ENCODE data around the gene CLCN2. TPM values are rescaled to one million over a fixed set of nuclear protein-coding genes. Genes with fewer than 3 reads are reported as not detected.
A peak's percentile ranks its signal among the peaks of the same experiment; 100 is the strongest.

CLCN2 gene
- total and polyA plus RNA-seq, 11 donors = 1.2 to 3.6 (median 2.0) TPM

GRCh38 chr3:184336547-184337398 lies 24.6 kb downstream of the CLCN2 start:
- no peaks in the 10 kb centered on the region for H3K27me3 ChIP-seq
- peaks cover 3 to 44% (median 40%) of the 10 kb centered on the region in 9 donors for H3K36me3 ChIP-seq
- no peaks in the 10 kb centered on the region for H3K9me3 ChIP-seq
- H3K27ac ChIP-seq = peak overlapping the region; percentile 75 to 100 (median 96)
- H3K4me3 ChIP-seq = peak overlapping the region; percentile 66 to 95 (median 86)
- DNase-seq (peak in 2 of 5 donors; percentile 34 to 58), ATAC-seq (peak; percentile 35 to 48 (median 46))
- peaks cover 11 to 57% (median 37%) of the 10 kb centered on the region in 12 donors for H3K4me1 ChIP-seq
- WGBS, 4 donors = 9 to 18% (median 16%) methylated on average over 15 to 17 of the region's 17 CpGs
- intact Hi-C loops (cut with DNase I) = loop anchor here in 4 of 10 donors (2.0 kb wide), 2 partner anchors 22 to 38 kb away; partner anchors contain the start of genes EIF4G1 (in 3 of the 4) and PSMD2 (in 1 of the 4)
- TF ChIP-seq, protein P1, sequence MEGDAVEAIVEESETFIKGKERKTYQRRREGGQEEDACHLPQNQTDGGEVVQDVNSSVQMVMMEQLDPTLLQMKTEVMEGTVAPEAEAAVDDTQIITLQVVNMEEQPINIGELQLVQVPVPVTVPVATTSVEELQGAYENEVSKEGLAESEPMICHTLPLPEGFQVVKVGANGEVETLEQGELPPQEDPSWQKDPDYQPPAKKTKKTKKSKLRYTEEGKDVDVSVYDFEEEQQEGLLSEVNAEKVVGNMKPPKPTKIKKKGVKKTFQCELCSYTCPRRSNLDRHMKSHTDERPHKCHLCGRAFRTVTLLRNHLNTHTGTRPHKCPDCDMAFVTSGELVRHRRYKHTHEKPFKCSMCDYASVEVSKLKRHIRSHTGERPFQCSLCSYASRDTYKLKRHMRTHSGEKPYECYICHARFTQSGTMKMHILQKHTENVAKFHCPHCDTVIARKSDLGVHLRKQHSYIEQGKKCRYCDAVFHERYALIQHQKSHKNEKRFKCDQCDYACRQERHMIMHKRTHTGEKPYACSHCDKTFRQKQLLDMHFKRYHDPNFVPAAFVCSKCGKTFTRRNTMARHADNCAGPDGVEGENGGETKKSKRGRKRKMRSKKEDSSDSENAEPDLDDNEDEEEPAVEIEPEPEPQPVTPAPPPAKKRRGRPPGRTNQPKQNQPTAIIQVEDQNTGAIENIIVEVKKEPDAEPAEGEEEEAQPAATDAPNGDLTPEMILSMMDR (IDR thresholded peaks at IDR 0.05) = no peak
- TF ChIP-seq POLR2A (IDR thresholded peaks at IDR 0.05) = no peak

- Histone ChIP-seq H3K9me3 (no peaks in the 10 kb centered on the region), H3K27ac (peak overlapping the region; percentile 75 to 100 (median 96)), H3K4me3 (peak overlapping the region; percentile 66 to 95 (median 86)), H3K36me3 (peaks cover 3 to 47% (median 45%) of the 10 kb centered on the region in 9 donors), H3K27me3 (no peaks in the 10 kb centered on the region), H3K4me1 (peaks cover 11 to 54% (median 37%) of the 10 kb centered on the region in 12 donors)
- DNase-seq (peak; percentile 87 to 93 (median 91)), ATAC-seq (peak; percentile 17 to 66 (median 64))
- intact Hi-C loops (cut with DNase I) = loop anchor here in 5 of 10 donors (2.0 kb wide), 3 partner anchors 15 to 37 kb away; partner anchors contain the start of genes EIF4G1 (in 3 of the 5) and PSMD2 (in 1 of the 5)
- TF ChIP-seq POLR2A (IDR thresholded peaks at IDR 0.05) = peak; percentile 85
- TF ChIP-seq, protein P1 (IDR thresholded peaks at IDR 0.05) = no peak
- WGBS, 4 donors = 0 to 2% (median 1%) methylated on average over 40 to 77 of the region's 77 CpGs
These were observed 25.5 kb downstream of the CLCN2 start for GRCh38 chr3:184335661-184336546.

DNA sequence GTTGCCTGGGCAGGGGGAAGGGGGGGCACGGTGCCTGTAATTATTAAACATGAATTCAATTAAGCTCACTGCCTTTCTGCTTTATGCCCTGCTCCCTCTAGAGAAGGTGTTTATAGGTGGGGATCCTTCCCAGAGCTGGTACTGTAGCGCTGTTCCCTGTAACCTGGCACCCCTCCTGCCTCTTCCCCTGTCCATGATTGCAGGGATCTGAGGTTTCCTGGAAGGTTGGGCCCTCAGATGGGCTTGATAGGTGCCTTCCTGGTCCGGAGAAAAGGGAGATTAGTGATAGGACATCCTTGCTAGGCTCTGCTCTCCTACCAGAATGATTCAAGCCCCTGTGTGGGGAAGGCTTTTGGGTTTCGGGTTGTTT lies 26.1 kb downstream of the CLCN2 start:
- Histone ChIP-seq H3K36me3 (peaks cover 5 to 52% (median 51%) of the 10 kb centered on the region in 9 donors), H3K9me3 (no peaks in the 10 kb centered on the region), H3K27ac (peak overlapping the region; percentile 75 to 100 (median 96)), H3K4me3 (peak overlapping the region in 10 of 12 donors; percentile 66 to 95 (median 85)), H3K4me1 (peaks cover 11 to 53% (median 37%) of the 10 kb centered on the region in 12 donors), H3K27me3 (no peaks in the 10 kb centered on the region)
- ATAC-seq = peak in 1 of 4 donors; percentile 0
- DNase-seq = no peak
- TF ChIP-seq, protein P1 (IDR thresholded peaks at IDR 0.05) = no peak
- no peak for TF ChIP-seq POLR2A (IDR thresholded peaks at IDR 0.05)
- 54 to 59% (median 57%) methylated on average over 4 of the region's 4 CpGs for WGBS, 4 donors
- intact Hi-C loops (cut with DNase I) = loop anchor here in 2 of 10 donors (2.0 kb wide), 1 partner anchor 14 kb away; no protein-coding TSS in a partner anchor
